Fibroblast of lung (primary cell): Measurements from ENCODE around the gene CCDC183. TPM values are rescaled to one million over a fixed set of nuclear protein-coding genes. Genes with fewer than 3 reads are reported as not detected.

Experiments used
- DNase-seq, 2 donors: peaks; one replicate each; pipeline versions ENCODE4 v3.0.0 to v3.0.0-alpha.2; 2010; ENCODE audit warnings: low read depth in 2 of 2
- H2AFZ ChIP-seq: 2 replicates; pipeline ENCODE4 v1.5.1; 2012; ENCODE audit warnings: low read length, control low read depth, inconsistent platforms
- H3K27ac ChIP-seq: 2 replicates; pipeline ENCODE4 v1.5.1; 2011; ENCODE audit warnings: low read length, control low read depth; ENCODE audit not compliant: insufficient read depth
- H3K27me3 ChIP-seq: 2 replicates; pipeline ENCODE4 v1.5.1; 2011; ENCODE audit warnings: mild to moderate bottlenecking, low read length; ENCODE audit not compliant: control insufficient read depth, insufficient read depth
- H3K36me3 ChIP-seq: 2 replicates; pipeline ENCODE4 v1.5.1; 2011; ENCODE audit warnings: low read length; ENCODE audit not compliant: control insufficient read depth, insufficient read depth
- H3K4me1 ChIP-seq: 2 replicates; pipeline ENCODE4 v1.5.1; 2011; ENCODE audit warnings: low read length; ENCODE audit not compliant: control insufficient read depth, insufficient read depth; ENCODE audit errors: extremely low read depth
- H3K4me2 ChIP-seq: 2 replicates; pipeline ENCODE4 v1.5.1; 2011; ENCODE audit warnings: low read length, control low read depth; ENCODE audit not compliant: insufficient read depth; ENCODE audit errors: extremely low read depth
- H3K4me3 ChIP-seq, 4 experiments: fragments of 200-600 bp in 1 of 4; sonication (generic) in 1 of 4; replicated peaks in 1 of 4; 2 replicates each; pipeline ENCODE4 v1.5.1; 2011 to 2016; ENCODE audit warnings: low read length in 4 of 4, low read depth in 3 of 4, mild to moderate bottlenecking in 3 of 4, control low read depth in 2 of 4, inconsistent platforms in 1 of 4, mixed read lengths in 1 of 4; ENCODE audit not compliant: insufficient read depth in 1 of 4; ENCODE audit errors: control extremely low read depth in 1 of 4
- H3K79me2 ChIP-seq: 2 replicates; pipeline ENCODE4 v1.5.1; 2012; ENCODE audit warnings: mild to moderate bottlenecking, low read length, inconsistent platforms; ENCODE audit not compliant: control insufficient read depth, insufficient read depth
- H3K9ac ChIP-seq: 2 replicates; pipeline ENCODE4 v1.5.1; 2011; ENCODE audit warnings: mild to moderate bottlenecking, low read length, control low read depth; ENCODE audit not compliant: insufficient read depth
- H3K9me3 ChIP-seq: 2 replicates; pipeline ENCODE4 v1.5.1; 2012; ENCODE audit warnings: low read depth, low read length; ENCODE audit not compliant: control insufficient read depth, insufficient read depth
- H4K20me1 ChIP-seq: 2 replicates; pipeline ENCODE4 v1.5.1; 2011; ENCODE audit warnings: low read length; ENCODE audit not compliant: control insufficient read depth, insufficient read depth; ENCODE audit errors: extremely low read depth
- CTCF ChIP-seq, 2 donors: IDR thresholded peaks in 1 of 2; conservative IDR thresholded peaks in 1 of 2; 1 replicate in 1 of 2; 2 replicates in 1 of 2; pipeline ENCODE4 v1.5.1; 2011 to 2012; ENCODE audit warnings: low read length in 2 of 2, control low read depth in 1 of 2, inconsistent platforms in 1 of 2, low read depth in 1 of 2, mild to moderate bottlenecking in 1 of 2
- EZH2 ChIP-seq: IDR thresholded peaks from 2 replicates; pipeline ENCODE4 v1.5.1; 2012; ENCODE audit warnings: low read length, control low read depth, mild to moderate bottlenecking; ENCODE audit errors: missing control alignments
- polyA plus RNA-seq, 2 donors: library from polyadenylated mRNA; depleted of rRNA in 1 of 2; stranded (reverse) in 1 of 2; unstranded in 1 of 2; fragments of >200 nt; gene quantifications; 2 replicates each; pipeline ENCODE4 v1.2.1, GENCODE V29; 2011 to 2012; ENCODE audit warnings: missing spikeins in 1 of 2
- total RNA-seq: library from RNA; depleted of rRNA; stranded (reverse); fragments of >200 nt; gene quantifications from 2 replicates; pipeline ENCODE4 v1.2.1, GENCODE V29; 2014

CCDC183 gene
- total and polyA plus RNA-seq, 2 donors (not counting 1 experiment from before 2014, with no cell fraction given), result 0.35 to 0.99 TPM

- no peak overlapping the region for H3K9ac ChIP-seq
- no peaks in the 10 kb centered on the region for H3K27me3 ChIP-seq
- H3K36me3 ChIP-seq, result no peaks in the 10 kb centered on the region
- no peak overlapping the region for H3K4me2 ChIP-seq
- H4K20me1 ChIP-seq, result no peaks in the 10 kb centered on the region
- no peak overlapping the region for H2AFZ ChIP-seq
- no peaks in the 10 kb centered on the region for H3K79me2 ChIP-seq
- no peaks in the 10 kb centered on the region for H3K4me1 ChIP-seq
- TF ChIP-seq CTCF (conservative IDR thresholded peaks at IDR 0.05 in 1 of 2, IDR thresholded peaks at IDR 0.05 in 1 of 2; ENCODE audit: low read depth in 1 of 2, low read length in 2 of 2) (no peak), EZH2 (no peak)
- no peak overlapping the region for H3K27ac ChIP-seq
- H3K4me3 ChIP-seq, result no peak overlapping the region
- DNase-seq, result no peak
- H3K9me3 ChIP-seq, result no peaks in the 10 kb centered on the region
Measured at GRCh38 chr9:136757751-136758140, 38.4 kb upstream of the CCDC183 start.

GRCh38 chr9:136759001-136759400 lies 37.1 kb upstream of the CCDC183 start:
- H3K4me1 ChIP-seq, result no peaks in the 10 kb centered on the region
- TF ChIP-seq CTCF (conservative IDR thresholded peaks at IDR 0.05 in 1 of 2, IDR thresholded peaks at IDR 0.05 in 1 of 2; ENCODE audit: low read depth in 1 of 2, low read length in 2 of 2) (no peak), EZH2 (no peak)
- no peak overlapping the region for H3K9ac ChIP-seq
- no peak overlapping the region for H3K27ac ChIP-seq
- H3K4me3 ChIP-seq, result no peak overlapping the region
- H2AFZ ChIP-seq, result no peak overlapping the region
- no peaks in the 10 kb centered on the region for H3K36me3 ChIP-seq
- no peak for DNase-seq
- H4K20me1 ChIP-seq, result no peaks in the 10 kb centered on the region
- no peaks in the 10 kb centered on the region for H3K27me3 ChIP-seq
- H3K9me3 ChIP-seq, result no peaks in the 10 kb centered on the region
- H3K4me2 ChIP-seq, result no peak overlapping the region
- H3K79me2 ChIP-seq, result no peaks in the 10 kb centered on the region

GRCh38 chr9:136759436-136760325 lies 36.5 kb upstream of the CCDC183 start:
- Histone ChIP-seq H2AFZ (no peak overlapping the region), H3K9me3 (no peaks in the 10 kb centered on the region)

More at GRCh38 chr9:136759436-136760325, 36.5 kb upstream of the CCDC183 start:
- Histone ChIP-seq H4K20me1 (no peaks in the 10 kb centered on the region), H3K4me2 (no peak overlapping the region), H3K36me3 (no peaks in the 10 kb centered on the region), H3K4me1 (no peaks in the 10 kb centered on the region), H3K79me2 (no peaks in the 10 kb centered on the region), H3K27me3 (no peaks in the 10 kb centered on the region), H3K27ac (no peak overlapping the region), H3K9ac (no peak overlapping the region), H3K4me3 (no peak overlapping the region)
- no peak for DNase-seq
- no peak for TF ChIP-seq CTCF (conservative IDR thresholded peaks at IDR 0.05 in 1 of 2, IDR thresholded peaks at IDR 0.05 in 1 of 2; ENCODE audit: low read depth in 1 of 2, low read length in 2 of 2)
- TF ChIP-seq EZH2, result no peak
